G401.6 (cell line): ENCODE results near the gene STXBP1.

Source experiments
- FAIRE-seq: peaks from 2 replicates; lab custom pipeline; 2012; peaks lifted over from hg19 to GRCh38; lab: Jason Lieb, UNC

STXBP1 gene

DNA sequence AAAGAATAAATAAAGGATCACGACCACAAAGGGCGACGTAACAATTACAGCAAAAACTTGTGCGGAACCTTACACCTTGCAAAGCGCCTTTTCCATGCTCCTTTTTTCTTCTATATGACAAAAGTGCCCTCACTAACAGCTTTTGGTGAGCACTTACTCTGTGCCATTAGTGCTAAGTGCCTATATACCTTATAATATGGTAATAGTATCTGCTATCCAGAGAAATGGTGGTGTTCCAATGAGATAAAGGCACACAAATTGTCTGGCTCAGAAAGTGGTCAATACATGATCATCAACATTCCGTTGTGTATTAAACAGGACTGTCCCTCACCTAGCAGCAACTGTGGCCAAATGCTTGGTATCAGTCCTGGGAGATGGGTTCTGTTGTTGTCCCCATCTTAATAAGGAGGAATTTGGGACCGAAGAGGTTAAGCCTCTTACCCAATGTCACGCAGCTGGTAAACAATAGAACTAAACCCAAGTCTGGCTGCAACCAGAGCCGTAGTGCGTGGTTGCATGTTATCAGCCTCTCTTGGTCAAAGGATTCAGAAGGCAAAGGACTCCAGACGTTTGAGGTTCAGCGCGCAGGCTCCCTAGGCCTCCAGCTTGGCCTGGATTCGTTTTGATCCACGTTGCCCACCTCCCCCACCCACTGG, 123.6 kb downstream of the STXBP1 start:
- no peak for FAIRE-seq

DNA sequence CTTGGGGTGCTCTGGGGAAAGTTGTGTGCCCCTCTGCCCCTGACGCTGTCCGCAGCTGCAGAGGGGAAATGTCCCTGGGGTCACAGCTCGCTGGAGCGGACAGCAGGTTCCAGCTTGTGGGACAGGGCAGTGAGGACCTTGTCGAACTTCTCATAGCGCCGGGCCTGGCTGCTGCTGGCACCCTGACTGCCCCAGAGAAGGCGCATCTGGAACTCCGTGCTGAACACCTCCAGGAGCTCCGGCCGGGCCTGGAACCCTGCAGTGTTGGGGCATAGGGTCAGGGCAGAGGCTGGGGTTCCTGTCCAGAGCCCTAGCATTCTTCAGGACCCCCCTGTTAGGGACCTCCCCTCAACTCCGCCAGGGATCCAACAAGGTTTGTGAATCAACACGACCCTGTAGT, 126.6 kb downstream of the STXBP1 start:
- no peak for FAIRE-seq

DNA sequence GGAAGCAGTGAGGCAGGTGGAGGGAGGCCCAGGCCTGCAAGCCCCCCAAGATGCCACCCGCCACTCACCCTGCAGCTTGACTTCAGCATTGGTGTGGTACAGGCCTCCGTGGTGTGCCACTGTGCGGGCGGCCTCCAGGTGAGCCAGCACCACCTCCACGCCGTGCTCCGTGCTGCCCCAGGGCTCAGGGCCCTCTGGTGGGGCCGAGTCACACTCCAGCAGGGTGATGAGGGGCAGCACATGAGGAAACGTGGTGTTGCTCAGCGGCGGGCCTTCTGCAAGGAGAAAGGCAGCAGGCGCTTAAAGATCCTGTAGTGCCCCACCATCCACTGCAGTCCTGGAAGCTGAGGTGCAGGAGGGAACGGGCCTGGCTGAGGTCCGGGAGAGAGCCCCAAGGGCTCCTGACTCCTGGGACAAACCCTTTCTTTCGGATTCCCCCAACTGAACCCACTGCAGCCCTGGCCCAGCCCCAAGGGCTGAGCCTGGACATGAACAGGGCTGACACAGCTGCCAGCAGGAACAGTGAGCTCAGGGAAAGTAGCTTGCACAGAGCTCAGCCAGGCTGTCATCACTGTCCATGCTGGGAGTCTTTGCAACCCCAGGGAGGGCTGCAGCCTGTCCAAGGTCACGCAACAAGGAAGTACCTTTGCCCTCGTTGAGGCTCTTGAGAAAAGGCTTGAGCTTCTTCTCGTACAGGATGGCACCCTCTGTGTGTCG, 127.7 kb downstream of the STXBP1 start:
- no peak for FAIRE-seq

DNA sequence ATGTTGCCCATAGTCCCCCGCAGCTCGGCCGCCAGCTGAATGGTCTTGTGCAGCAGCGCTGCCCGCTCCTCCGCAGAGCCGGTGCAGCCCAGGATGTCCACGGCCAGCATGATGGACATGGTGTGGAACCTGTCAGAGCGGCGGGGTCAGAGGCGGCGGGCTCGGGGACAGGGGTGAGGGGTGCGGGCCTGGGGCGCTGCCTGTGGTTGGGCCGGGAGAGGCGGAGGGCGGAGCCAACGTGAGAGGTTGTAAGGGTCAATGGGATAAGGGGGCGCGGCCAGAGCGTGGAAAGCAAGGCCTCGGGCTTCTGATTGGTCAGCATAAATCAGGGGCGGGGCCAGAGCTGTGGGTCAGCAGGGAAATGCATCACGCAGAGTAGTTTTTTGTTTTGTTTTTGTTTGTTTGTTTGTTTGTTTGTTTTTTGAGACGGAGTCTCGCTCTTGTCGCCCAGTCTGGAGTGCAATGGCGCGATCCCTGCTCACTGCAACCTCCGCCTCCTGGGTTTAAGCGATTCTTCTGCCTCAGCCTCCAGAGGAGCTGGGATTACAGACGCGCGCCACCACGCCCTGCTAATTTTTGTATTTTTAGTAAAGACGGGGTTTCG, 129.9 kb downstream of the STXBP1 start:
- FAIRE-seq: no peak
